Fibroblast of lung (primary cell): ENCODE measurements around the gene DHRS2.
"Not testable (repeated sequence)": the region's sequence is repeated elsewhere in the genome, so short reads cannot be mapped to it uniquely, and the experiment has no call there.

Experiments used
- CTCF ChIP-seq, 2 donors: IDR thresholded peaks in 1 of 2; conservative IDR thresholded peaks in 1 of 2; 1 replicate in 1 of 2; 2 replicates in 1 of 2; pipeline ENCODE4 v1.5.1; 2011 to 2012; ENCODE audit warnings: low read length in 2 of 2, control low read depth in 1 of 2, inconsistent platforms in 1 of 2, low read depth in 1 of 2, mild to moderate bottlenecking in 1 of 2
- EZH2 ChIP-seq: IDR thresholded peaks from 2 replicates; pipeline ENCODE4 v1.5.1; 2012; ENCODE audit warnings: low read length, control low read depth, mild to moderate bottlenecking; ENCODE audit errors: missing control alignments

GRCh38 chr14:23637655-23638413 is 1.7 kb downstream of the DHRS2 start:
- TF ChIP-seq EZH2; CTCF (conservative IDR thresholded peaks at IDR 0.05 in 1 of 2, IDR thresholded peaks at IDR 0.05 in 1 of 2; ENCODE audit: low read depth in 1 of 2, low read length in 2 of 2): not testable (repeated sequence)
